D721Med (cell line): ENCODE data around the gene LRRC61.

Experiments
- DNase-seq: peaks from one replicate; pipeline ENCODE4 v3.0.0; 2011; ENCODE audit warnings: low spot score; ENCODE audit not compliant: insufficient read length
- FAIRE-seq: peaks from 2 replicates; lab custom pipeline; 2011; peaks lifted over from hg19 to GRCh38; lab: Jason Lieb, UNC
- CTCF ChIP-seq: IDR thresholded peaks from 2 replicates; pipeline ENCODE4 v1.5.1; 2012; ENCODE audit warnings: mild to moderate bottlenecking, control low read depth; ENCODE audit not compliant: insufficient read depth; ENCODE audit errors: missing control alignments

The LRRC61 gene

GRCh38 chr7:150323682-150324372 lies 672 bp downstream of the LRRC61 start:
- DNase-seq = no peak
- FAIRE-seq = no peak
- no peak for TF ChIP-seq CTCF

- no peak for DNase-seq
- FAIRE-seq = no peak
- TF ChIP-seq CTCF = no peak
Measured at GRCh38 chr7:150324373-150324961, 1.3 kb downstream of the LRRC61 start.

GRCh38 chr7:150325110-150325611 lies 2.0 kb downstream of the LRRC61 start:
- TF ChIP-seq CTCF = no peak
- no peak for FAIRE-seq
- DNase-seq = no peak

GRCh38 chr7:150325901-150326300 lies 2.7 kb downstream of the LRRC61 start:
- DNase-seq (no peak), FAIRE-seq (no peak)
- TF ChIP-seq CTCF = no peak

GRCh38 chr7:150326657-150327268 lies 3.6 kb downstream of the LRRC61 start:
- FAIRE-seq = no peak
- TF ChIP-seq CTCF = no peak
- DNase-seq = no peak

- FAIRE-seq (no peak), DNase-seq (no peak)
- TF ChIP-seq CTCF = no peak
Measured at GRCh38 chr7:150327308-150327707, 4.2 kb downstream of the LRRC61 start.
